K562 (cell line): Measurements from ENCODE around the gene FAF2. TPM values are rescaled to one million over a fixed set of nuclear protein-coding genes. Genes with fewer than 3 reads are reported as not detected.

Source experiments
- AFF4 ChIP-seq: sonication (generic); formaldehyde crosslinking; IDR thresholded peaks from 2 replicates; pipeline ENCODE4 v1.8.0; 2023; ENCODE audit warnings: mild to moderate bottlenecking, missing genetic modification reagents
- CBFA2T2 ChIP-seq: fragments of 450-650 bp; conservative IDR thresholded peaks from 2 replicates; pipeline ENCODE4 v1.6.1; 2017; ENCODE audit warnings: mild to moderate bottlenecking
- CHD4 ChIP-seq: fragments of 200-600 bp; sonication (generic); IDR thresholded peaks from 3 replicates; pipeline ENCODE4 v1.6.1; 2012; ENCODE audit warnings: low read depth, mild to moderate bottlenecking, mixed read lengths, low read length, inconsistent platforms; ENCODE audit not compliant: insufficient read depth, insufficient replicate concordance, poor library complexity, severe bottlenecking
- CXXC5 ChIP-seq: fragments of 250-450 bp; sonication (Bioruptor Pico); IDR thresholded peaks from 2 replicates; pipeline ENCODE4 v1.8.0; 2022; ENCODE audit warnings: inconsistent platforms, mild to moderate bottlenecking, moderate library complexity
- E2F5 ChIP-seq: sonication (generic); formaldehyde crosslinking; IDR thresholded peaks from 2 replicates; pipeline ENCODE4 v1.8.0; 2022; ENCODE audit warnings: mild to moderate bottlenecking, missing genetic modification reagents
- KLF1 ChIP-seq: fragments of 450-650 bp; IDR thresholded peaks from 2 replicates; pipeline ENCODE4 v1.6.1; 2016; ENCODE audit warnings: missing genetic modification characterization, missing compliant biosample characterization
- RBFOX2 ChIP-seq: fragments of 200-400 bp; formaldehyde crosslinking; IDR thresholded peaks from 2 replicates; pipeline ENCODE4 v1.6.1; 2017; ENCODE audit warnings: low read depth, mild to moderate bottlenecking, low read length, moderate library complexity
- SMARCA5 ChIP-seq: fragments of 450-650 bp; IDR thresholded peaks from 2 replicates; pipeline ENCODE4 v1.6.1; 2016
- ZNF561 ChIP-seq: fragments of 450-650 bp; formaldehyde crosslinking; conservative IDR thresholded peaks from 2 replicates; pipeline ENCODE4 v1.4.0; 2020; ENCODE audit warnings: mild to moderate bottlenecking, moderate library complexity
- ZNF696 ChIP-seq: fragments of 250-450 bp; sonication (Bioruptor Pico); conservative IDR thresholded peaks from 2 replicates; pipeline ENCODE4 v1.4.0; 2020; ENCODE audit warnings: mild to moderate bottlenecking, moderate library complexity
- polyA plus RNA-seq, 8 experiments: library from polyadenylated mRNA; depleted of rRNA in 4 of 8; stranded (reverse) in 5 of 8; unstranded in 3 of 8; fragments of >200 nt; fragmentation: Nextera tagmentation in 2 of 8; fragmentation: Illumina TruSeq in 1 of 8; extraction: Ambion mirVana in 2 of 8; extraction: Trizol in 1 of 8; gene quantifications; 2 replicates each; pipeline versions ENCODE4 v1.2.1 to v1.2.3, GENCODE V29; 2011 to 2014; ENCODE audit warnings: inconsistent platforms in 1 of 8, missing spikeins in 1 of 8
- total RNA-seq, 7 experiments: library from RNA; depleted of rRNA in 6 of 7; stranded (reverse); fragments of >200 nt in 6 of 7; fragmentation: Illumina TruSeq in 2 of 7; extraction: Trizol in 2 of 7; gene quantifications; 2 replicates each; pipeline versions ENCODE4 v1.2.1 to v1.2.3, GENCODE V29; 2011 to 2021; ENCODE audit warnings: low replicate concordance in 1 of 7
- TF ChIP-seq, protein P1 (sequence below), 2 experiments: fragments of 450-650 bp in 1 of 2; sonication (generic) in 1 of 2; formaldehyde crosslinking in 1 of 2; IDR thresholded peaks in 1 of 2; conservative IDR thresholded peaks in 1 of 2; 2 replicates each; pipeline versions ENCODE4 v1.6.1 to v1.8.1; 2016 to 2023; ENCODE audit warnings: mild to moderate bottlenecking in 2 of 2, moderate library complexity in 2 of 2, inconsistent platforms in 1 of 2, missing genetic modification reagents in 1 of 2
- TF ChIP-seq, protein P2 (sequence below): sonication (generic); formaldehyde crosslinking; IDR thresholded peaks from 2 replicates; pipeline ENCODE4 v1.8.0; 2023; ENCODE audit warnings: missing genetic modification reagents, mild to moderate bottlenecking, borderline replicate concordance
- TF ChIP-seq, protein P3 (sequence below), 2 experiments: fragments of 250-450 bp in 1 of 2; fragments of 450-650 bp in 1 of 2; sonication (Bioruptor Pico) in 1 of 2; IDR thresholded peaks; 2 replicates each; pipeline versions ENCODE4 v1.6.1 to v1.8.0; 2016 to 2021; ENCODE audit warnings: mild to moderate bottlenecking in 2 of 2, moderate library complexity in 2 of 2, missing compliant biosample characterization in 1 of 2, missing genetic modification characterization in 1 of 2

Gene FAF2
- total and polyA plus RNA-seq, 9 of the 15 experiments (the other 6 are each of a cell fraction or from before 2014, with no cell fraction given), result 25.0 to 44.6 (median 36.1) TPM

GRCh38 chr5:176415952-176416924 is 31.9 kb upstream of the FAF2 start, which contains the start of gene CLTB (continued):
- no peak for TF ChIP-seq E2F5 (CRISPR knock-in tag)
- peak; percentile 96 for TF ChIP-seq CXXC5 (CRISPR knock-in tag)
- TF ChIP-seq, protein P1, sequence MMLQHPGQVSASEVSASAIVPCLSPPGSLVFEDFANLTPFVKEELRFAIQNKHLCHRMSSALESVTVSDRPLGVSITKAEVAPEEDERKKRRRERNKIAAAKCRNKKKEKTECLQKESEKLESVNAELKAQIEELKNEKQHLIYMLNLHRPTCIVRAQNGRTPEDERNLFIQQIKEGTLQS (IDR thresholded peaks at IDR 0.05), result peak; percentile 70
- TF ChIP-seq, protein P1 (CRISPR knock-in tag; conservative IDR thresholded peaks at IDR 0.05), result no peak
- TF ChIP-seq KLF1 (tag), result no peak; the same call in 1 of the 2 replicates
- TF ChIP-seq RBFOX2, result peak; percentile 86
- TF ChIP-seq ZNF696 (CRISPR knock-in tag), result no peak
- TF ChIP-seq, protein P2, sequence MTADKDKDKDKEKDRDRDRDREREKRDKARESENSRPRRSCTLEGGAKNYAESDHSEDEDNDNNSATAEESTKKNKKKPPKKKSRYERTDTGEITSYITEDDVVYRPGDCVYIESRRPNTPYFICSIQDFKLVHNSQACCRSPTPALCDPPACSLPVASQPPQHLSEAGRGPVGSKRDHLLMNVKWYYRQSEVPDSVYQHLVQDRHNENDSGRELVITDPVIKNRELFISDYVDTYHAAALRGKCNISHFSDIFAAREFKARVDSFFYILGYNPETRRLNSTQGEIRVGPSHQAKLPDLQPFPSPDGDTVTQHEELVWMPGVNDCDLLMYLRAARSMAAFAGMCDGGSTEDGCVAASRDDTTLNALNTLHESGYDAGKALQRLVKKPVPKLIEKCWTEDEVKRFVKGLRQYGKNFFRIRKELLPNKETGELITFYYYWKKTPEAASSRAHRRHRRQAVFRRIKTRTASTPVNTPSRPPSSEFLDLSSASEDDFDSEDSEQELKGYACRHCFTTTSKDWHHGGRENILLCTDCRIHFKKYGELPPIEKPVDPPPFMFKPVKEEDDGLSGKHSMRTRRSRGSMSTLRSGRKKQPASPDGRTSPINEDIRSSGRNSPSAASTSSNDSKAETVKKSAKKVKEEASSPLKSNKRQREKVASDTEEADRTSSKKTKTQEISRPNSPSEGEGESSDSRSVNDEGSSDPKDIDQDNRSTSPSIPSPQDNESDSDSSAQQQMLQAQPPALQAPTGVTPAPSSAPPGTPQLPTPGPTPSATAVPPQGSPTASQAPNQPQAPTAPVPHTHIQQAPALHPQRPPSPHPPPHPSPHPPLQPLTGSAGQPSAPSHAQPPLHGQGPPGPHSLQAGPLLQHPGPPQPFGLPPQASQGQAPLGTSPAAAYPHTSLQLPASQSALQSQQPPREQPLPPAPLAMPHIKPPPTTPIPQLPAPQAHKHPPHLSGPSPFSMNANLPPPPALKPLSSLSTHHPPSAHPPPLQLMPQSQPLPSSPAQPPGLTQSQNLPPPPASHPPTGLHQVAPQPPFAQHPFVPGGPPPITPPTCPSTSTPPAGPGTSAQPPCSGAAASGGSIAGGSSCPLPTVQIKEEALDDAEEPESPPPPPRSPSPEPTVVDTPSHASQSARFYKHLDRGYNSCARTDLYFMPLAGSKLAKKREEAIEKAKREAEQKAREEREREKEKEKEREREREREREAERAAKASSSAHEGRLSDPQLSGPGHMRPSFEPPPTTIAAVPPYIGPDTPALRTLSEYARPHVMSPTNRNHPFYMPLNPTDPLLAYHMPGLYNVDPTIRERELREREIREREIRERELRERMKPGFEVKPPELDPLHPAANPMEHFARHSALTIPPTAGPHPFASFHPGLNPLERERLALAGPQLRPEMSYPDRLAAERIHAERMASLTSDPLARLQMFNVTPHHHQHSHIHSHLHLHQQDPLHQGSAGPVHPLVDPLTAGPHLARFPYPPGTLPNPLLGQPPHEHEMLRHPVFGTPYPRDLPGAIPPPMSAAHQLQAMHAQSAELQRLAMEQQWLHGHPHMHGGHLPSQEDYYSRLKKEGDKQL (CRISPR knock-in tag), result no peak
- TF ChIP-seq SMARCA5, result no peak
- no peak for TF ChIP-seq ZNF561 (CRISPR knock-in tag)
- no peak for TF ChIP-seq CHD4
- no peak for TF ChIP-seq AFF4 (CRISPR knock-in tag)
- no peak for TF ChIP-seq CBFA2T2
- TF ChIP-seq, protein P3, sequence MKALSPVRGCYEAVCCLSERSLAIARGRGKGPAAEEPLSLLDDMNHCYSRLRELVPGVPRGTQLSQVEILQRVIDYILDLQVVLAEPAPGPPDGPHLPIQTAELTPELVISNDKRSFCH (CRISPR knock-in tag; IDR thresholded peaks at IDR 0.05), result no peak
- TF ChIP-seq, protein P3 (tag; IDR thresholded peaks at IDR 0.05), result peak; percentile 77
